ENCODE data around the gene IYD. TPM values are rescaled to one million over a fixed set of nuclear protein-coding genes. Genes with fewer than 3 reads are reported as not detected.

IYD gene

DNA sequence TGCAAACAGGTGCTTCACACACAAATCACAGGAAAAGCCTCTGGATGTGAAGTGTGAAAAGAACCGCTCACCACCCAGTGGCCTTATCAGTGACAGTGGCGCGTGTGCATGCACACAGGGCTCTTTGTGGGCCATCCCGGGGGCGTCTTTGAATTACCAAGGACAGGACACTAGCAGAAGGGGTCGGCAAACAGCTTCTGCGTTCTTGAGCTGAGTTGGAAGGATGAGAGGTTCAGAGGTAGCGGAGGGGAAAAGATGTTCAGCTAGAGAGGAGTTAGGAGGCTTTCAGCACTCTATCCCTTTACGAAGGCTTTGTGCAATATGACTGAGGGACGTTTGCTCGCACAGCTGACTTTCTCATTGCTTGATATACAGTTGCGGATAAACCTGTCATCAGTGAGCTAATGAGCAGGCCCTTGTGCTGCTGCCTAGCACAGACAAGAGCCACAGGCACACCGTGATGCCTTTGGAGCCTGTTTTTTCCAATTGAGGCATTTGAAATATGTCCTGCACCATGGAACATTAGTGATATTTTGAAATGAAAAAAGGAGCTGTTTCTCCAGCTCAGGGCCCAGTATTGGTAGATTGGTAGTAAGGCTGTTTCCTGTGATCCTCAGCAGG is 83.1 kb downstream of the IYD start:
- Histone ChIP-seq H2AK5ac (ENCODE audit: low read length) (no peak overlapping the region), H2BK5ac (ENCODE audit: low read length) (no peak overlapping the region), H4K5ac (ENCODE audit: low read length) (no peak overlapping the region), H3K27ac (ENCODE audit: low read depth, low read length) (no peak overlapping the region), H4K8ac (ENCODE audit: low read depth, low read length) (no peak overlapping the region), H3K4me3 (ENCODE audit: low read length) (no peak overlapping the region), H2BK15ac (replicated peaks; ENCODE audit: low read depth) (no peak overlapping the region), H3K79me1 (ENCODE audit: low read length) (no peaks in the 10 kb centered on the region), H3K23ac (ENCODE audit: low read length) (no peak overlapping the region), H2BK120ac (ENCODE audit: low read depth, low read length) (no peak overlapping the region), H3K36me3 (ENCODE audit: control insufficient read depth, insufficient read depth, low read length) (no peaks in the 10 kb centered on the region), H3K4me2 (ENCODE audit: low read length) (no peak overlapping the region), H3K79me2 (ENCODE audit: control insufficient read depth, insufficient read depth, low read length) (no peaks in the 10 kb centered on the region), H3K18ac (ENCODE audit: low read length) (no peak overlapping the region), H3K4ac (ENCODE audit: low read depth, low read length) (no peak overlapping the region), H3K56ac (ENCODE audit: low read length) (no peak overlapping the region), H3K9ac (ENCODE audit: low read length) (no peak overlapping the region), H3K27me3 (ENCODE audit: insufficient read depth, low read length, poor library complexity) (no peaks in the 10 kb centered on the region), H3K4me1 (ENCODE audit: control insufficient read depth, low read depth, low read length) (no peaks in the 10 kb centered on the region)
- DNase-seq = no peak
- WGBS (ENCODE audit: extremely low coverage, insufficient coverage, low lambda C conversion rate) = no CpG with 5 or more reads among the region's 13 CpGs

DNA sequence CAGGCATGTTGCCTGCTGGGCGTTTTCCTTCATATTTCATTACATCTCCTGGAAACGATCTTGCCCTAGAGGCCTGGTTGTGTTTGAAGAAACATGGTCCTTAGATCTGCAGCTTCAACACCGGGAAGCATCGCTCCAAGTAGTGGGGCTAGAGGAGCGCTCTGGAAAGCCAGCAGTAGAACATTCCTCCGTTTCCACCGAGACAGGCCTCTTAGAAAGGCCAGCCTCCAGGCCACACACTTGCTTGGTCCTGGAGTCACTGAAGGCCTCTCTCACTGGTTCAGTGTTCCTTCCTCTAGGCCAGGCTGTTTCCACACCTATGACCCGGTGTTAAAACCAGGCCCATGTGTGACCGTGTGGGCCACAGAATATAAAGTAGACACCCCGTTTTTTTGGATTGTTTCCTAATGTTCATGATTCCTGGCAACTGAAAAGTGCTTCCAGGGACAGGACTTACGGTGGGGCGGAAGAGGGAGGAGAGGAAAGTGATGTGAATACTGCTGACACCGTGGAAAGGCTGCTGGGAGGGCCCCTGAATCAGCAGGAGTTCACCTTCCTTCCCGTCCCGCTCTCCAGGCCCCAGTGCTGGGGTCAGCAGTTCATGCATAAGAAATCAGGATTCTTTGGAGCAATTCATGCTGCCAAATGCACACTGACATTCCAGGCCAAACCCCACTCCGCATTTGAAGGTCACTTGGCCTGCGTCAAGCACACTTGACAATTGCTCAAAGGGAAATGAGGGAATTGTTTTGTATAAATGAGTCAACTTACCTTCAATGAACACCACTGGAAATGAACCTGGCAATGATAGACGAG is 83.8 kb downstream of the IYD start:
- Histone ChIP-seq H3K56ac (ENCODE audit: low read length) (no peak overlapping the region), H2BK5ac (ENCODE audit: low read length) (no peak overlapping the region), H3K18ac (ENCODE audit: low read length) (no peak overlapping the region), H2BK120ac (ENCODE audit: low read depth, low read length) (no peak overlapping the region), H4K5ac (ENCODE audit: low read length) (no peak overlapping the region), H3K4me3 (ENCODE audit: low read length) (no peak overlapping the region), H3K4me2 (ENCODE audit: low read length) (no peak overlapping the region), H2BK15ac (replicated peaks; ENCODE audit: low read depth) (no peak overlapping the region), H3K79me2 (ENCODE audit: control insufficient read depth, insufficient read depth, low read length) (no peaks in the 10 kb centered on the region), H3K23ac (ENCODE audit: low read length) (peak overlapping the region; percentile 4), H3K4me1 (ENCODE audit: control insufficient read depth, low read depth, low read length) (no peaks in the 10 kb centered on the region), H3K9ac (ENCODE audit: low read length) (no peak overlapping the region), H2AK5ac (ENCODE audit: low read length) (no peak overlapping the region), H3K27ac (ENCODE audit: low read depth, low read length) (no peak overlapping the region), H3K36me3 (ENCODE audit: control insufficient read depth, insufficient read depth, low read length) (no peaks in the 10 kb centered on the region), H4K8ac (ENCODE audit: low read depth, low read length) (no peak overlapping the region), H3K79me1 (ENCODE audit: low read length) (no peaks in the 10 kb centered on the region), H3K27me3 (ENCODE audit: insufficient read depth, low read length, poor library complexity) (no peaks in the 10 kb centered on the region), H3K4ac (ENCODE audit: low read depth, low read length) (no peak overlapping the region)
- no CpG with 5 or more reads among the region's 18 CpGs for WGBS (ENCODE audit: extremely low coverage, insufficient coverage, low lambda C conversion rate)
- DNase-seq = no peak

DNA sequence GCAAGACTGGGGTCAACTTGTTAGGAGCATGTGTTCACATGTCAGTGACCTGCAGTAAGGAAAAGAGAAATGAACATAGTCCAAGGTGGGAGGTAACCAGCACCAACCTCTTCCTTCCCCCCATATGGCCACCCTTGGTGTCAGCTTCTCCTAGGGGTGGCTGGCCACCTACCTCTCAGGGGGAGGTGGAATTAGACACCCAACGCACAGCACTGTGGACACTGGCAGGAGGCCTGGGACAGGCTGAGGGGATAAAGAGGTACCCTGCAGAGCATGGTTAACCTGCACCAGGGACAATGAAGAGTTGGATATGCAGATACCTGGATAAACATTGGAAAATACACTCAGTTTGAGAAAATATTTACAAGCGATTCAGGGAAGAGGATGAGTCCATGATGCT is 84.5 kb downstream of the IYD start:
- Histone ChIP-seq H2BK15ac (replicated peaks; ENCODE audit: low read depth) (no peak overlapping the region), H2BK120ac (ENCODE audit: low read depth, low read length) (no peak overlapping the region), H3K23ac (ENCODE audit: low read length) (no peak overlapping the region), H2AK5ac (ENCODE audit: low read length) (no peak overlapping the region), H3K4me3 (ENCODE audit: low read length) (no peak overlapping the region), H3K79me1 (ENCODE audit: low read length) (no peaks in the 10 kb centered on the region), H3K4me1 (ENCODE audit: control insufficient read depth, low read depth, low read length) (no peaks in the 10 kb centered on the region), H3K36me3 (ENCODE audit: control insufficient read depth, insufficient read depth, low read length) (no peaks in the 10 kb centered on the region), H3K27me3 (ENCODE audit: insufficient read depth, low read length, poor library complexity) (no peaks in the 10 kb centered on the region), H3K18ac (ENCODE audit: low read length) (no peak overlapping the region), H4K5ac (ENCODE audit: low read length) (no peak overlapping the region), H3K4ac (ENCODE audit: low read depth, low read length) (no peak overlapping the region), H3K56ac (ENCODE audit: low read length) (no peak overlapping the region), H2BK5ac (ENCODE audit: low read length) (no peak overlapping the region), H3K4me2 (ENCODE audit: low read length) (no peak overlapping the region), H4K8ac (ENCODE audit: low read depth, low read length) (no peak overlapping the region), H3K27ac (ENCODE audit: low read depth, low read length) (no peak overlapping the region), H3K9ac (ENCODE audit: low read length) (no peak overlapping the region), H3K79me2 (ENCODE audit: control insufficient read depth, insufficient read depth, low read length) (no peaks in the 10 kb centered on the region)
- DNase-seq = no peak
- no CpG with 5 or more reads among the region's 2 CpGs for WGBS (ENCODE audit: extremely low coverage, insufficient coverage, low lambda C conversion rate)

Small RNAs within 50 kb of the gene (small RNA-seq; reads per million reads assigned to genes)
- not detected for gene RNU4-7P (ENCODE audit: insufficient read depth)

Measured in mesendoderm (in vitro differentiated cells).